Vagina (tissue), 2 donors: ENCODE results near the gene ABCF2. TPM values are rescaled to one million over a fixed set of nuclear protein-coding genes. Genes with fewer than 3 reads are reported as not detected.

ENCODE experiments used
- DNase-seq, 2 donors: peaks; one replicate each; pipeline ENCODE4 v3.0.0-alpha.2; 2017; ENCODE audit errors: extremely low spot score in 2 of 2
- H3K27ac ChIP-seq: fragments of 200-600 bp; sonication (generic); one replicate; pipeline ENCODE4 v1.5.1; 2019
- H3K27me3 ChIP-seq: fragments of 200-600 bp; sonication (generic); one replicate; pipeline ENCODE4 v1.5.1; 2019
- H3K36me3 ChIP-seq, 2 donors: fragments of 200-600 bp; sonication (generic); one replicate each; pipeline ENCODE4 v1.5.1; 2017 to 2019
- H3K4me1 ChIP-seq: fragments of 200-600 bp; sonication (generic); one replicate; pipeline ENCODE4 v1.5.1; 2019
- H3K4me3 ChIP-seq, 2 donors: fragments of 200-600 bp; sonication (generic); 1 replicate in 1 of 2; 2 replicates in 1 of 2; pipeline ENCODE4 v1.5.1; 2016 to 2019
- H3K9me3 ChIP-seq: fragments of 200-600 bp; sonication (generic); one replicate; pipeline ENCODE4 v1.5.1; 2019
- POLR2A ChIP-seq, 2 donors: fragments of 450-650 bp; IDR thresholded peaks; one replicate each; pipeline ENCODE4 v1.6.1; 2017; ENCODE audit warnings: antibody characterized with exemption in 2 of 2, mild to moderate bottlenecking in 2 of 2, moderate library complexity in 2 of 2
- POLR2AphosphoS5 ChIP-seq, 2 donors: sonication (generic); formaldehyde crosslinking; IDR thresholded peaks; one replicate each; pipeline ENCODE4 v1.9.0; 2017; ENCODE audit warnings: antibody characterized with exemption in 2 of 2, mild to moderate bottlenecking in 2 of 2, low read depth in 1 of 2; ENCODE audit not compliant: insufficient read depth in 1 of 2
- intact Hi-C: fragments of 100-400 bp; cut with DNase I; formaldehyde crosslinking; loops from one replicate; pipeline ENCODE4 v1.15.1; 2023
- total RNA-seq: library from RNA; depleted of rRNA; stranded (reverse); fragments of >200 nt; gene quantifications from one replicate; pipeline ENCODE4 v1.2.3, GENCODE V29; 2016
- TF ChIP-seq, protein P1 (sequence below), 3 experiments: fragments of 450-650 bp in 2 of 3; fragments of 200-600 bp in 1 of 3; sonication (generic) in 1 of 3; IDR thresholded peaks; one replicate each; pipeline ENCODE4 v1.5.1; 2017 to 2019; ENCODE audit warnings: antibody characterized with exemption in 3 of 3, mild to moderate bottlenecking in 2 of 3, moderate library complexity in 2 of 3

The ABCF2 gene
- total RNA-seq, 1 donor from 2014 or later = 25.3 TPM

- intact Hi-C loops = no loop called here
- H3K27ac ChIP-seq = no peak within 1 kb of the TSS
- no peak within 1 kb of the TSS for H3K4me3 ChIP-seq
- no peaks in the 10 kb centered on the region for H3K9me3 ChIP-seq
- no peaks in the 10 kb centered on the region for H3K4me1 ChIP-seq
- H3K36me3 ChIP-seq = no peaks in the 10 kb centered on the region
- TF ChIP-seq POLR2AphosphoS5 (IDR thresholded peaks at IDR 0.05; ENCODE audit: insufficient read depth in 1 of 2, low read depth in 1 of 2) = no peak
- TF ChIP-seq, protein P1, sequence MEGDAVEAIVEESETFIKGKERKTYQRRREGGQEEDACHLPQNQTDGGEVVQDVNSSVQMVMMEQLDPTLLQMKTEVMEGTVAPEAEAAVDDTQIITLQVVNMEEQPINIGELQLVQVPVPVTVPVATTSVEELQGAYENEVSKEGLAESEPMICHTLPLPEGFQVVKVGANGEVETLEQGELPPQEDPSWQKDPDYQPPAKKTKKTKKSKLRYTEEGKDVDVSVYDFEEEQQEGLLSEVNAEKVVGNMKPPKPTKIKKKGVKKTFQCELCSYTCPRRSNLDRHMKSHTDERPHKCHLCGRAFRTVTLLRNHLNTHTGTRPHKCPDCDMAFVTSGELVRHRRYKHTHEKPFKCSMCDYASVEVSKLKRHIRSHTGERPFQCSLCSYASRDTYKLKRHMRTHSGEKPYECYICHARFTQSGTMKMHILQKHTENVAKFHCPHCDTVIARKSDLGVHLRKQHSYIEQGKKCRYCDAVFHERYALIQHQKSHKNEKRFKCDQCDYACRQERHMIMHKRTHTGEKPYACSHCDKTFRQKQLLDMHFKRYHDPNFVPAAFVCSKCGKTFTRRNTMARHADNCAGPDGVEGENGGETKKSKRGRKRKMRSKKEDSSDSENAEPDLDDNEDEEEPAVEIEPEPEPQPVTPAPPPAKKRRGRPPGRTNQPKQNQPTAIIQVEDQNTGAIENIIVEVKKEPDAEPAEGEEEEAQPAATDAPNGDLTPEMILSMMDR (IDR thresholded peaks at IDR 0.05) = no peak
- TF ChIP-seq POLR2A (IDR thresholded peaks at IDR 0.05) = no peak
- no peaks in the 10 kb centered on the region for H3K27me3 ChIP-seq
- DNase-seq = no peak
These were observed 40.2 kb downstream of the ABCF2 start, which contains the start of gene ASB10 for GRCh38 chr7:151186640-151187408. Gene ASB10, minus strand, starts transcription at chr7:151187250. Its CDS starts 120 bp downstream, at chr7:151187130.

DNA sequence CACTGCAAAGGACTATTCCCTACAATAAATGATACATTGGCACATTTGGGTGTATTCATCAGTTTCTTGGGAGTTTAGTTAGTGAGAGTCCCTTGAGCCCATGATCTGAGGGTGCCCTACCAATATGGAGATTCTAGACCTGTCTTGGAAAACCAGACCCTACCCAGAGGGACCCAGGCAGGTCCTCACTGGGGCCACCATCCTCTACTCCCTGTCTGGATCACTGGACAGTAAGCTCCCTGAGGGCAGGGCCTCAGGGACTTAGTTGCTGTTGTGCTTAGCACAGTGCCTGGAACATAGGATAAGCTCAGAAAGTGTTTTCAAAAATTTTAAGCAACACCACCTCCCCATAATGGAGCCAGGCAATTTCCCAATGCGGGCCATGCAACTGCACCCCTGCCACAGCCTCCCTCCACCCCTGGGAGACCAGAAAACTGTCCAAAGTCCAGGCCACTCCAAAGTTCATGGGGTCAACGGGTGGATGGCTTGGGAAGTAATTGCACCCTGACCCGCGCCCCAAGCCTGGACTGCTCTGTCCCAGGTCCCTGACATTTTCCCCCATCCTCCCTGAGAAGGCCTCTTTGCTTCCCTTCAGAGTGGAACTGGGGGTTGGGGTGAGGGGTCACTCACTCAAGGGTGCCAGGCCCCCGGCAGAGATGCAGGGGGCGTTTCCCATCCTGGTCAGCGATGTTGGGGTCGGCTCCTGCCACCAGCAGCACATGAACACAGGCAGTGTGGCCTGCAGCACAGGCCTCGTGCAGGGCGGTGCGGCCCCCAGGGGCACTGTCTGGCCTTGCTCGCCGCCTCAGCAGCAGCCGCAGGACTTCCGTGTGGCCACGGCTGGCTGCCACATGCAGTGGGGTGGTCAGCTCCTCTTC, 41.0 kb downstream of the ABCF2 start:
- DNase-seq = no peak
- TF ChIP-seq, protein P1 (IDR thresholded peaks at IDR 0.05) = no peak
- TF ChIP-seq POLR2A (IDR thresholded peaks at IDR 0.05) = no peak
- no peak for TF ChIP-seq POLR2AphosphoS5 (IDR thresholded peaks at IDR 0.05; ENCODE audit: insufficient read depth in 1 of 2, low read depth in 1 of 2)
- Histone ChIP-seq H3K9me3 (no peaks in the 10 kb centered on the region), H3K36me3 (no peaks in the 10 kb centered on the region), H3K4me1 (no peaks in the 10 kb centered on the region), H3K4me3 (no peak overlapping the region), H3K27ac (no peak overlapping the region), H3K27me3 (no peaks in the 10 kb centered on the region)
- intact Hi-C loops = no loop called here

DNA sequence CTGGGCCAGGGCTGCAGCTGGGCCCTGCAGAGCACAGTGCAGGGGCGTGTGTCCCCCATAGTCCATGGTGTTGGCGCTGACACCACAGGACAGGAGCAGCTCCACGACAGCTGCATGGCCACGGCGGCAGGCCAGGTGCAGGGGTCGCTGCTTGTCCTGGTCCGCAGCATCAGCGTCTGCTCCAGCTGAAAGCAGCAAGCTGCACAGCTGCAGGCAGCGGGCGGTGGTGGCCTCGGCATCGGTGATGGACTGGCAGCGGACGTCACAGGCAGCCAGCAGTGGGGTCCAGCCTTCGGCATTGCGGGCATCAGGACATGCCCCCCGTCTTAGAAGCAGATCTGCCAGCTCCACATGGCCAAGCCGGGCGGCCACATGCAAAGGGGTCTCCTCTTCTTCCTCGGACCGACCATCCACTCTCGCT, 46.0 kb downstream of the ABCF2 start:
- Histone ChIP-seq H3K27me3 (no peaks in the 10 kb centered on the region), H3K4me1 (no peaks in the 10 kb centered on the region), H3K36me3 (no peaks in the 10 kb centered on the region), H3K9me3 (no peaks in the 10 kb centered on the region), H3K4me3 (no peak overlapping the region), H3K27ac (no peak overlapping the region)
- no peak for DNase-seq
- intact Hi-C loops = no loop called here
- TF ChIP-seq POLR2A (IDR thresholded peaks at IDR 0.05) = no peak
- no peak for TF ChIP-seq POLR2AphosphoS5 (IDR thresholded peaks at IDR 0.05; ENCODE audit: insufficient read depth in 1 of 2, low read depth in 1 of 2)
- TF ChIP-seq, protein P1 (IDR thresholded peaks at IDR 0.05) = no peak

- no peaks in the 10 kb centered on the region for H3K4me1 ChIP-seq
- no peaks in the 10 kb centered on the region for H3K9me3 ChIP-seq
- H3K27me3 ChIP-seq = no peaks in the 10 kb centered on the region
- intact Hi-C loops = no loop called here
- no peak overlapping the region for H3K4me3 ChIP-seq
- no peak overlapping the region for H3K27ac ChIP-seq
- DNase-seq = no peak
- TF ChIP-seq POLR2A (IDR thresholded peaks at IDR 0.05) = no peak
- TF ChIP-seq, protein P1 (IDR thresholded peaks at IDR 0.05) = no peak
- no peak for TF ChIP-seq POLR2AphosphoS5 (IDR thresholded peaks at IDR 0.05; ENCODE audit: insufficient read depth in 1 of 2, low read depth in 1 of 2)
- no peaks in the 10 kb centered on the region for H3K36me3 ChIP-seq
These were observed 47.1 kb downstream of the ABCF2 start for GRCh38 chr7:151179946-151180345.
